ENCODE results near the gene CLIP4. TPM values are rescaled to one million over a fixed set of nuclear protein-coding genes. Genes with fewer than 3 reads are reported as not detected.
"Not testable (repeated sequence)": the region's sequence is repeated elsewhere in the genome, so short reads cannot be mapped to it uniquely, and the experiment has no call there.

Gene CLIP4
- total RNA-seq, 1 donor from 2014 or later, result 5.8 TPM

- no peak for TF ChIP-seq CTCF (IDR thresholded peaks at IDR 0.05)
- peak; percentile 28 for ATAC-seq (ENCODE audit: low read depth)
- ChIA-PET CTCF (no interaction called here), POLR2A (interaction anchor here (0.6 kb wide), 1 partner anchor 299 kb away, joined by 4 read pairs; no protein-coding TSS in a partner anchor)
- intact Hi-C loops (cut with micrococcal nuclease), result no loop called here
- Mint-ChIP-seq H3K27ac (no peak overlapping the region), H3K9me3 (peaks cover 9% of the 10 kb centered on the region), H3K4me1 (peaks cover 4% of the 10 kb centered on the region), H3K4me3 (no peak overlapping the region), H3K27me3 (peaks cover 9% of the 10 kb centered on the region), H3K36me3 (ENCODE audit: low read depth) (no peaks in the 10 kb centered on the region)
- no peak for DNase-seq
Measured at GRCh38 chr2:29082804-29083495, 32.3 kb upstream of the CLIP4 start.

DNA sequence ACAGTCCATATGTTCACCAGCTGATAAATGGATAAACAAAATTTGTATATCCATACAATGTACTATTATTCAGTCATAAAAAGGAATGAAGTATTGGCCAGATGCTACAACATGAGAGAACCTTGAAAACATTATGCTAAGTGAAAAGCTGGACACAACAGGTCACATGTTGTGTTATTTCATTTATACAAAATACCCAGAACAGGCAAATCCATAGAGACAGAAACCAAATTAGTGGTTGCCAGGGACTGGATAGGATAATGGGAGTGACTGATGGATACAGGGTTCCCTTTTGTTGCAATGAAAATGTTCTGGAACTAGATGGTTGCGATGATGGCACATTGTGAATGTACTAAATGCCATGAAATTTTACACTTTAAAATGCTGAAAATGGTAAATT lies 30.7 kb upstream of the CLIP4 start:
- intact Hi-C loops (cut with micrococcal nuclease), result no loop called here
- Mint-ChIP-seq H3K27ac (no peak overlapping the region), H3K36me3 (ENCODE audit: low read depth) (no peaks in the 10 kb centered on the region), H3K4me3 (no peak overlapping the region), H3K27me3 (peaks cover 15% of the 10 kb centered on the region), H3K4me1 (peaks cover 4% of the 10 kb centered on the region), H3K9me3 (peaks cover 3% of the 10 kb centered on the region)
- CTCF ChIA-PET, result no interaction called here
- ATAC-seq (ENCODE audit: low read depth), result no peak
- POLR2A ChIA-PET, result no interaction called here
- no peak for DNase-seq
- TF ChIP-seq CTCF (IDR thresholded peaks at IDR 0.05), result no peak

DNA sequence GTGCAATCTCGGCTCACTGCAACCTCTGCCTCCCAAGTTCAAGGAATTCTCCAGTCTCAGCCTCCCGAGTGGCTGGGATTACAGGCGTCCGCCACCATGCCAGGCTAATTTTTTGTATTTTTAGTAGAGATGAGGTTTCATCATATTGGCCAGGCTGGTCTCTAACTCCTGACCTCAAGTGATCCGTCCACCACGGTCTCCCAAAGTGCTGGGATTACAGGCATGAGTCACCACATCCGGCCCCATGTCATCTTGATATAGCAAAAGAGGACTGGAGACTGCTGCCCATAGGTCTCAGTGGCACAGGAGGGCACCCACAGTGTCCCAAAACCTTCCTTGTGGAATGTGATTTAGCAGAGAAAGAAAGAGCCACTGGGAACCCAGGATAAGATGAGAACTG lies 24.9 kb upstream of the CLIP4 start:
- ATAC-seq (ENCODE audit: low read depth); intact Hi-C loops (cut with micrococcal nuclease); POLR2A ChIA-PET: not testable (repeated sequence)

DNA sequence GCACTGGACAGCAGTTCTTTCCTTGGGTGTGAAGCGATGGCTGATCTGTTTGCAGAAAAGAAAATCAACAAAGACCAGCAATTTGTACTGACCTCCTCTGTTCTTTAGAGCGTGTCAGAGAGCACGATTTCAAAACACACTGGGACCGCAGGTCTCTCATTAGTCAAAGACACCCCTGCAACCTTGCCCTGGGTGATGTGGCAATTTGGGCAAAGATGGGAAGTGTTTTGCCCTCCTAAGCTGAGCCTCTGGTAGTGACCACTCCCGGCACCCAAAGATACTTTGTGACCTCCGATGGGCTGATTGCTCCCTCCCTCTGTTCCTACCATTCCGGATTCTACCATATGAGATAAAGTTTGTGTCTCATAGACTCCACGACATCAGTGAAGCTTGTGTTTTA lies 18.2 kb upstream of the CLIP4 start:
- TF ChIP-seq CTCF (IDR thresholded peaks at IDR 0.05), result no peak
- H3K27me3 Mint-ChIP-seq, result no peaks in the 10 kb centered on the region
- no peak for ATAC-seq (ENCODE audit: low read depth)
- no peaks in the 10 kb centered on the region for H3K36me3 Mint-ChIP-seq (ENCODE audit: low read depth)
- ChIA-PET POLR2A (no interaction called here), CTCF (no interaction called here)
- H3K27ac Mint-ChIP-seq, result no peak overlapping the region
- H3K4me3 Mint-ChIP-seq, result no peak overlapping the region
- DNase-seq, result no peak
- H3K4me1 Mint-ChIP-seq, result no peaks in the 10 kb centered on the region
- intact Hi-C loops (cut with micrococcal nuclease), result no loop called here
- H3K9me3 Mint-ChIP-seq, result no peaks in the 10 kb centered on the region

More for the DNA sequence above, 24.9 kb upstream of the CLIP4 start:
- H3K36me3 Mint-ChIP-seq (ENCODE audit: low read depth); H3K4me1 Mint-ChIP-seq; H3K27ac Mint-ChIP-seq; DNase-seq; CTCF ChIA-PET; H3K4me3 Mint-ChIP-seq; H3K9me3 Mint-ChIP-seq: not testable (repeated sequence)
- peaks cover 22% of the 10 kb centered on the region for H3K27me3 Mint-ChIP-seq

DNA sequence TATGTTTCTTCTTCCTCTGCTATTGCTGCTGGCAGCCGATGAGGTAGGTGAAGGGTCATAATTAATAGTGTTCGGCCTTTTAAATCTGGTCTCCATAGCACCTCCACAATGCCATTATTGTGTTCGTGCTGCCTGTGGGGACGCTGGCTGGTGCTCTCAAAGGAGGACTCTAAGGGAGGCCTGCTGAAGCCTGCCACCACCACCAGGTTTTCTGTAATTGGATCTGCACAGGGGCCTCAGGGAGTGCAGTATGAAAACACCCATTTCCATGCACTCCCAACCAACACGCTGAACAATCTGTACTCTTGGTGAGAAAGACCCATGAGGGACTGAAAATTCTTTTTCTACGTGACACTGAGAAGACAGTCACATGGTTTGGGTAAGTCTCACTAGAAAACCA lies 17.6 kb upstream of the CLIP4 start:
- POLR2A ChIA-PET, result no interaction called here
- Mint-ChIP-seq H3K9me3 (no peaks in the 10 kb centered on the region), H3K36me3 (ENCODE audit: low read depth) (no peaks in the 10 kb centered on the region), H3K27me3 (no peaks in the 10 kb centered on the region), H3K4me1 (no peaks in the 10 kb centered on the region), H3K4me3 (no peak overlapping the region), H3K27ac (no peak overlapping the region)
- TF ChIP-seq CTCF (IDR thresholded peaks at IDR 0.05), result no peak
- intact Hi-C loops (cut with micrococcal nuclease), result no loop called here
- DNase-seq (no peak), ATAC-seq (ENCODE audit: low read depth) (no peak)
- CTCF ChIA-PET, result no interaction called here

DNA sequence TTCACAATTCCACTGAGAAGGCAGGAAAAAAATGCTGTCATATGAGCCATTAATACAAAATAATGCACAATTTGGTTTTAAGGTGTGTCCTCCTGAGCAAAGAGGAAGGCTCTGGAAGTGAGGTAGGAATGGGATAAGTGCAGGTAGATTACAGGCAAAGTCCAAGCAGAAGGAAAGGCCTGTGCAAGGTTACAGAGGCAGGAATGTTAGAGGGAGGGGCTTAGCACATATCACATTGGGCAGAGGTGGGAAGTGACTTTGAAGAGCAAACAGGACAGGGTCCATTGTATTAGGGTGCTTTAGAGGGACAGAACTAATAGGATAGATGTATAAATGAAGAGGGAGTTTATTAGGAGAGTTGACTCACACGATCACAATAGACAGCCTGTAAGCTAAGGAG lies 14.7 kb upstream of the CLIP4 start:
- CTCF ChIA-PET, result no interaction called here
- H3K4me3 Mint-ChIP-seq, result no peak overlapping the region
- intact Hi-C loops (cut with micrococcal nuclease), result no loop called here
- no peak overlapping the region for H3K27ac Mint-ChIP-seq
- H3K9me3 Mint-ChIP-seq, result no peaks in the 10 kb centered on the region
- DNase-seq (no peak), ATAC-seq (ENCODE audit: low read depth) (no peak)
- no peak for TF ChIP-seq CTCF (IDR thresholded peaks at IDR 0.05)
- POLR2A ChIA-PET, result no interaction called here
- no peaks in the 10 kb centered on the region for H3K36me3 Mint-ChIP-seq (ENCODE audit: low read depth)
- no peaks in the 10 kb centered on the region for H3K27me3 Mint-ChIP-seq
- no peaks in the 10 kb centered on the region for H3K4me1 Mint-ChIP-seq
